ENCODE data around the gene RTKN2. TPM values are rescaled to one million over a fixed set of nuclear protein-coding genes. Genes with fewer than 3 reads are reported as not detected.

The RTKN2 gene
- total and polyA plus RNA-seq, 10 of the 15 experiments (the other 5 are each of a cell fraction or from before 2014, with no cell fraction given), result 0.10 TPM; not detected in 9

DNA sequence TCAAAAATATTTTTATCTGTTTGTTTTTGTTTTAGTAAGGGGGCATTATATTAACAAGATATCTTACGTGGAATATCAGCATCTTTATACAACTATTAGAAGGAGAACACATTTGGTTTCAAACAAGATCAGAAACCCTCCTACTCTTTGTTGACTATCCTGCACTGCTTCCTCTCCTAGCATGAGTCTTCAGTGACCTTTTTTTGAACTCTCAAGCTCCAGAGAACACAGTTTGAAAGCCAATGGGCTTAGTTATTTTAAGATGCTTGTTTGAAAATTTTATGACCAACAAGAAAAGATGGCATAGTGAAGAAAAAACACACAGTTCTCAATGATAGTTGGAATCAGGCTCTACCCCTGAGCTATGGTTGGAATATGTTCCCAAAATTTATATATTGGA lies 37.2 kb upstream of the RTKN2 start:
- no peaks in the 10 kb centered on the region for H3K79me2 ChIP-seq (ENCODE audit: control insufficient read depth, insufficient read depth, low read length)
- 0% methylated on average over 1 of the region's 1 CpG for WGBS (ENCODE audit: insufficient coverage, insufficient replicate concordance, low lambda C conversion rate, missing lambda C conversion rate)
- no peaks in the 10 kb centered on the region for H4K20me1 ChIP-seq (ENCODE audit: control insufficient read depth, insufficient read depth)
- intact Hi-C loops (cut with micrococcal nuclease; ENCODE audit: unreplicated experiment) (no loop called here), in situ Hi-C loops (cut with MboI) (no loop called here)
- ChIA-PET SMC1A (ENCODE audit: uncharacterized antibody, unreplicated experiment) (no interaction called here), POLR2A (no interaction called here), CTCF (no interaction called here), RAD21 (ENCODE audit: unreplicated experiment) (no interaction called here)
- no peak for DNase-seq (ENCODE audit: low read depth, low spot score)
- no peak overlapping the region for H3K4me2 ChIP-seq (ENCODE audit: control insufficient read depth, insufficient read depth)
- no peaks in the 10 kb centered on the region for H3K36me3 ChIP-seq (ENCODE audit: control insufficient read depth in 2 of 2, insufficient read depth in 2 of 2, low read length in 1 of 2)
- no peaks in the 10 kb centered on the region; the same call in 2 of the 3 replicates for H3K9me3 ChIP-seq (replicated peaks; ENCODE audit: control insufficient read depth, insufficient read depth, low read length)
- FAIRE-seq, result no peak
- no peak overlapping the region for H2AFZ ChIP-seq (ENCODE audit: control insufficient read depth, low read depth, low read length)
- H3K27ac ChIP-seq (ENCODE audit: control insufficient read depth, insufficient read depth), result no peak overlapping the region
- H3K4me1 ChIP-seq (ENCODE audit: control insufficient read depth, insufficient read depth, low read length), result no peaks in the 10 kb centered on the region
- ATAC-seq, result no peak
- TF ChIP-seq SRF (IDR thresholded peaks at IDR 0.05; ENCODE audit: low read depth in 2 of 2, low read length in 2 of 2), result no peak
- no peak for TF ChIP-seq EGR1 (IDR thresholded peaks at IDR 0.05; ENCODE audit: borderline replicate concordance in 1 of 2, low read depth in 2 of 2, low read length in 2 of 2)
- TF ChIP-seq RUNX3 (IDR thresholded peaks at IDR 0.05; ENCODE audit: low read length), result no peak
- TF ChIP-seq HDAC6 (IDR thresholded peaks at IDR 0.05; ENCODE audit: unreplicated experiment), result no peak
- TF ChIP-seq NFXL1 (IDR thresholded peaks at IDR 0.05; ENCODE audit: borderline replicate concordance), result no peak
- no peak for TF ChIP-seq YBX1 (IDR thresholded peaks at IDR 0.05)
- TF ChIP-seq CBX3 (IDR thresholded peaks at IDR 0.05; ENCODE audit: borderline replicate concordance, low read depth), result no peak
- no peak for TF ChIP-seq NRF1 (conservative IDR thresholded peaks at IDR 0.05; ENCODE audit: low read depth, low read length)
- TF ChIP-seq ZNF687 (IDR thresholded peaks at IDR 0.05), result no peak
- TF ChIP-seq IKZF2 (IDR thresholded peaks at IDR 0.05), result no peak
- TF ChIP-seq SUPT20H (IDR thresholded peaks at IDR 0.05; ENCODE audit: borderline replicate concordance, control insufficient read depth, low read depth, low read length), result no peak
- TF ChIP-seq MYC (IDR thresholded peaks at IDR 0.05; ENCODE audit: insufficient read depth, insufficient read length, insufficient replicate concordance, low read length, severe bottlenecking), result no peak
- TF ChIP-seq PML (IDR thresholded peaks at IDR 0.05; ENCODE audit: low read length), result no peak
- no peak for TF ChIP-seq NFIC (IDR thresholded peaks at IDR 0.05; ENCODE audit: low read depth, low read length)
- no peak for TF ChIP-seq CEBPB (IDR thresholded peaks at IDR 0.05; ENCODE audit: borderline replicate concordance in 1 of 2, low read depth in 2 of 2, low read length in 2 of 2)
- TF ChIP-seq MYB (IDR thresholded peaks at IDR 0.05; ENCODE audit: borderline replicate concordance, low read depth, low read length), result no peak
- TF ChIP-seq NFYA (IDR thresholded peaks at IDR 0.05; ENCODE audit: borderline replicate concordance, low read depth, low read length), result no peak
- BruUV-seq (replicated peaks), result no TSS peak
- H3K4me3 ChIP-seq, result no peak overlapping the region
- H3K9ac ChIP-seq (ENCODE audit: control insufficient read depth, insufficient read depth, low read length), result no peak overlapping the region
- H3K27me3 ChIP-seq (replicated peaks in 1 of 2; ENCODE audit: control insufficient read depth in 2 of 2, insufficient read depth in 2 of 2, low read length in 1 of 2), result 0 out of 4 replicates have a peak, but pooled peaks cover 0 to 2% of the 10 kb centered on the region in 2 experiments
